ENCODE data around the gene CHRNA4. TPM values are rescaled to one million over a fixed set of nuclear protein-coding genes. Genes with fewer than 3 reads are reported as not detected.

CHRNA4 gene
- total RNA-seq, 2 donors from 2014 or later, result not detected

GRCh38 chr20:63359937-63360849 is 956 bp downstream of the CHRNA4 start:
- Mint-ChIP-seq H3K9me3 (no peaks in the 10 kb centered on the region), H3K36me3 (ENCODE audit: insufficient read depth in 2 of 2) (no peaks in the 10 kb centered on the region), H3K4me1 (ENCODE audit: low read depth) (peaks cover 6% of the 10 kb centered on the region), H3K4me3 (no peak overlapping the region), H3K27ac (no peak overlapping the region), H3K27me3 (ENCODE audit: low read depth) (peaks cover 11% of the 10 kb centered on the region)
- no peak for DNase-seq
- no peak for ATAC-seq (replicated peaks in 1 of 2)

GRCh38 chr20:63359164-63359934 is 1.8 kb downstream of the CHRNA4 start:
- H3K27me3 Mint-ChIP-seq (ENCODE audit: low read depth), result peaks cover 11% of the 10 kb centered on the region
- no peak overlapping the region for H3K4me3 Mint-ChIP-seq
- ATAC-seq (replicated peaks in 1 of 2), result no peak
- H3K4me1 Mint-ChIP-seq (ENCODE audit: low read depth), result peaks cover 6% of the 10 kb centered on the region
- H3K36me3 Mint-ChIP-seq (ENCODE audit: insufficient read depth in 2 of 2), result no peaks in the 10 kb centered on the region
- DNase-seq, result no peak
- H3K9me3 Mint-ChIP-seq, result no peaks in the 10 kb centered on the region
- no peak overlapping the region for H3K27ac Mint-ChIP-seq

GRCh38 chr20:63357921-63358905 is 2.9 kb downstream of the CHRNA4 start:
- ATAC-seq (replicated peaks in 1 of 2), result no peak
- Mint-ChIP-seq H3K4me1 (ENCODE audit: low read depth) (peaks cover 6% of the 10 kb centered on the region), H3K27ac (no peak overlapping the region)

GRCh38 chr20:63356931-63357879 is 3.9 kb downstream of the CHRNA4 start:
- no peaks in the 10 kb centered on the region for H3K9me3 Mint-ChIP-seq
- DNase-seq, result no peak
- peaks cover 2% of the 10 kb centered on the region for H3K27me3 Mint-ChIP-seq (ENCODE audit: low read depth)
- H3K4me3 Mint-ChIP-seq, result no peak overlapping the region
- H3K27ac Mint-ChIP-seq, result no peak overlapping the region
- H3K36me3 Mint-ChIP-seq (ENCODE audit: insufficient read depth in 2 of 2), result no peaks in the 10 kb centered on the region
- no peak for ATAC-seq (replicated peaks in 1 of 2)
- H3K4me1 Mint-ChIP-seq (ENCODE audit: low read depth), result peaks cover under 1% of the 10 kb centered on the region

More at GRCh38 chr20:63357921-63358905, 2.9 kb downstream of the CHRNA4 start:
- Mint-ChIP-seq H3K36me3 (ENCODE audit: insufficient read depth in 2 of 2) (no peaks in the 10 kb centered on the region), H3K27me3 (ENCODE audit: low read depth) (peaks cover 11% of the 10 kb centered on the region), H3K4me3 (no peak overlapping the region), H3K9me3 (no peaks in the 10 kb centered on the region)
- DNase-seq, result no peak

- H3K9me3 Mint-ChIP-seq, result no peaks in the 10 kb centered on the region
- ATAC-seq (replicated peaks in 1 of 2), result no peak
- H3K4me3 Mint-ChIP-seq, result no peak overlapping the region
Measured at GRCh38 chr20:63356511-63356910, 4.6 kb downstream of the CHRNA4 start.

GRCh38 chr20:63355781-63356295 is 5.3 kb downstream of the CHRNA4 start:
- Mint-ChIP-seq H3K36me3 (ENCODE audit: insufficient read depth in 2 of 2) (no peaks in the 10 kb centered on the region), H3K4me1 (ENCODE audit: low read depth) (no peaks in the 10 kb centered on the region), H3K9me3 (peaks cover 0 to 3% of the 10 kb centered on the region in 2 donors), H3K27me3 (ENCODE audit: low read depth) (no peaks in the 10 kb centered on the region), H3K4me3 (no peak overlapping the region), H3K27ac (no peak overlapping the region)
- DNase-seq, result no peak
- no peak for ATAC-seq (replicated peaks in 1 of 2)

More at GRCh38 chr20:63356511-63356910, 4.6 kb downstream of the CHRNA4 start:
- H3K4me1 Mint-ChIP-seq (ENCODE audit: low read depth), result no peaks in the 10 kb centered on the region
- H3K27me3 Mint-ChIP-seq (ENCODE audit: low read depth), result no peaks in the 10 kb centered on the region
- no peak for DNase-seq
- no peaks in the 10 kb centered on the region for H3K36me3 Mint-ChIP-seq (ENCODE audit: insufficient read depth in 2 of 2)
- H3K27ac Mint-ChIP-seq, result no peak overlapping the region

GRCh38 chr20:63354636-63355350 is 6.4 kb downstream of the CHRNA4 start:
- Mint-ChIP-seq H3K36me3 (ENCODE audit: insufficient read depth in 2 of 2) (peaks cover 0 to 3% of the 10 kb centered on the region in 2 donors), H3K9me3 (peaks cover 2 to 6% of the 10 kb centered on the region in 2 donors), H3K4me1 (ENCODE audit: low read depth) (no peaks in the 10 kb centered on the region), H3K27ac (no peak overlapping the region), H3K4me3 (no peak overlapping the region), H3K27me3 (ENCODE audit: low read depth) (no peaks in the 10 kb centered on the region)
- no peak for DNase-seq
- ATAC-seq (replicated peaks in 1 of 2), result no peak

- Mint-ChIP-seq H3K36me3 (ENCODE audit: insufficient read depth in 2 of 2) (peaks cover 0 to 3% of the 10 kb centered on the region in 2 donors), H3K27ac (no peak overlapping the region), H3K9me3 (peaks cover 2 to 6% of the 10 kb centered on the region in 2 donors), H3K4me3 (no peak overlapping the region), H3K27me3 (ENCODE audit: low read depth) (no peaks in the 10 kb centered on the region), H3K4me1 (ENCODE audit: low read depth) (no peaks in the 10 kb centered on the region)
- ATAC-seq (replicated peaks in 1 of 2) (no peak), DNase-seq (no peak)
Measured at GRCh38 chr20:63352811-63353221, 8.3 kb downstream of the CHRNA4 start.

GRCh38 chr20:63351811-63352591 is 9.1 kb downstream of the CHRNA4 start:
- Mint-ChIP-seq H3K4me1 (ENCODE audit: low read depth) (no peaks in the 10 kb centered on the region), H3K27me3 (ENCODE audit: low read depth) (no peaks in the 10 kb centered on the region), H3K36me3 (ENCODE audit: insufficient read depth in 2 of 2) (peaks cover 0 to 3% of the 10 kb centered on the region in 2 donors), H3K4me3 (no peak overlapping the region), H3K9me3 (peaks cover 2 to 6% of the 10 kb centered on the region in 2 donors), H3K27ac (no peak overlapping the region)
- ATAC-seq (replicated peaks in 1 of 2), result no peak
- DNase-seq, result no peak

GRCh38 chr20:63351326-63351700 is 9.8 kb downstream of the CHRNA4 start:
- no peak for ATAC-seq (replicated peaks in 1 of 2)
- no peak for DNase-seq
- no peaks in the 10 kb centered on the region for H3K4me1 Mint-ChIP-seq (ENCODE audit: low read depth)
- H3K27ac Mint-ChIP-seq, result no peak overlapping the region
- no peaks in the 10 kb centered on the region for H3K27me3 Mint-ChIP-seq (ENCODE audit: low read depth)
- H3K36me3 Mint-ChIP-seq (ENCODE audit: insufficient read depth in 2 of 2), result peaks cover 0 to 3% of the 10 kb centered on the region in 2 donors
- H3K9me3 Mint-ChIP-seq, result peaks cover 2 to 6% of the 10 kb centered on the region in 2 donors
- H3K4me3 Mint-ChIP-seq, result no peak overlapping the region

All from activated T-cell treated with anti-CD3 and anti-CD28 coated beads, Interleukin-2, amount 50 U/mL, for 72 hours (primary cell).